Measurements from ENCODE around the gene GRK7. TPM values are rescaled to one million over a fixed set of nuclear protein-coding genes. Genes with fewer than 3 reads are reported as not detected.

Gene GRK7
- total and polyA plus RNA-seq, 2 donors from 2014 or later, result not detected

- H3K27ac ChIP-seq (ENCODE audit: low read depth in 2 of 2, low read length in 2 of 2), result no peak overlapping the region
Measured at GRCh38 chr3:141740349-141740748, 22.9 kb upstream of the GRK7 start.

GRCh38 chr3:141743305-141743704, 19.9 kb upstream of the GRK7 start:
- TF ChIP-seq, protein P1, sequence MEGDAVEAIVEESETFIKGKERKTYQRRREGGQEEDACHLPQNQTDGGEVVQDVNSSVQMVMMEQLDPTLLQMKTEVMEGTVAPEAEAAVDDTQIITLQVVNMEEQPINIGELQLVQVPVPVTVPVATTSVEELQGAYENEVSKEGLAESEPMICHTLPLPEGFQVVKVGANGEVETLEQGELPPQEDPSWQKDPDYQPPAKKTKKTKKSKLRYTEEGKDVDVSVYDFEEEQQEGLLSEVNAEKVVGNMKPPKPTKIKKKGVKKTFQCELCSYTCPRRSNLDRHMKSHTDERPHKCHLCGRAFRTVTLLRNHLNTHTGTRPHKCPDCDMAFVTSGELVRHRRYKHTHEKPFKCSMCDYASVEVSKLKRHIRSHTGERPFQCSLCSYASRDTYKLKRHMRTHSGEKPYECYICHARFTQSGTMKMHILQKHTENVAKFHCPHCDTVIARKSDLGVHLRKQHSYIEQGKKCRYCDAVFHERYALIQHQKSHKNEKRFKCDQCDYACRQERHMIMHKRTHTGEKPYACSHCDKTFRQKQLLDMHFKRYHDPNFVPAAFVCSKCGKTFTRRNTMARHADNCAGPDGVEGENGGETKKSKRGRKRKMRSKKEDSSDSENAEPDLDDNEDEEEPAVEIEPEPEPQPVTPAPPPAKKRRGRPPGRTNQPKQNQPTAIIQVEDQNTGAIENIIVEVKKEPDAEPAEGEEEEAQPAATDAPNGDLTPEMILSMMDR (IDR thresholded peaks at IDR 0.05; ENCODE audit: borderline replicate concordance, extremely low read depth, insufficient read depth), result no peak
- no peak overlapping the region for H3K4me3 ChIP-seq (ENCODE audit: low read length in 3 of 3)
- intact Hi-C loops (cut with DNase I), result no loop called here
- no peaks in the 10 kb centered on the region for H3K9me3 ChIP-seq (ENCODE audit: control insufficient read depth in 2 of 3, insufficient read depth in 1 of 3, low read length in 3 of 3)
- FAIRE-seq (no peak), DNase-seq (no peak)
- peaks cover 5 to 22% (median 17%) of the 10 kb centered on the region in 3 donors for H3K36me3 ChIP-seq (ENCODE audit: control insufficient read depth in 2 of 3, insufficient read depth in 3 of 3, low read length in 3 of 3)
- peaks cover 0 to 10% (median 0%) of the 10 kb centered on the region in 3 donors for H3K4me1 ChIP-seq (ENCODE audit: control insufficient read depth in 2 of 3, insufficient read depth in 2 of 3, low read depth in 1 of 3, low read length in 3 of 3)
- no peak overlapping the region for H3K9ac ChIP-seq (ENCODE audit: low read length in 3 of 3)
- H3K27ac ChIP-seq (ENCODE audit: low read depth in 2 of 2, low read length in 2 of 2), result no peak overlapping the region
- H3K27me3 ChIP-seq (ENCODE audit: control insufficient read depth, insufficient read depth, low read length), result no peaks in the 10 kb centered on the region

More at GRCh38 chr3:141740349-141740748, 22.9 kb upstream of the GRK7 start:
- DNase-seq, result no peak
- H3K4me3 ChIP-seq (ENCODE audit: low read length in 3 of 3), result no peak overlapping the region
- no peaks in the 10 kb centered on the region for H3K27me3 ChIP-seq (ENCODE audit: control insufficient read depth, insufficient read depth, low read length)
- H3K9me3 ChIP-seq (ENCODE audit: control insufficient read depth in 2 of 3, insufficient read depth in 1 of 3, low read length in 3 of 3), result no peaks in the 10 kb centered on the region
- TF ChIP-seq, protein P1 (IDR thresholded peaks at IDR 0.05; ENCODE audit: borderline replicate concordance, extremely low read depth, insufficient read depth), result no peak
- intact Hi-C loops (cut with DNase I), result no loop called here
- peak overlapping the region in 1 of 3 donors; percentile 25 for H3K9ac ChIP-seq (ENCODE audit: low read length in 3 of 3)
- FAIRE-seq, result no peak
- H3K4me1 ChIP-seq (ENCODE audit: control insufficient read depth in 2 of 3, insufficient read depth in 2 of 3, low read depth in 1 of 3, low read length in 3 of 3), result peaks cover 0 to 10% (median 0%) of the 10 kb centered on the region in 3 donors
- H3K36me3 ChIP-seq (ENCODE audit: control insufficient read depth in 2 of 3, insufficient read depth in 3 of 3, low read length in 3 of 3), result peaks cover 0 to 10% (median 7%) of the 10 kb centered on the region in 3 donors

DNA sequence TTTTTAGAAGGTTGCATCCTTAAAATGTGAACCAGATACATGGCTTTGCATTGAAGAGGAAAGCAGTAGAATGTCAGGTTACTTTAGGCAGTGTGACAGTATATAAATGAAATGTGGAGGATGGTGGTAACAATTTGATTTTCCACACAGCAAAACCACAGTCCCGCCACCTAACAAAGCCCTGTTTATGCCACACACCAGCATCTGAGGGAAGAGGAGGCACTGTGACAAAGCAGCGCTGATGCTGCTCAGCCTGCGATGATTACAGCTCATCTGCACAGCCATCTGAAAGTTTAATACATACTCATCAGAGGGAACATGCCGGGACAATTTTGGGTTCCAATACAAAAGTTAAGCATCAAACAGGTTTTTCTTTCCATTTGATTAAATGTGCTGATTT, 16.2 kb upstream of the GRK7 start:
- TF ChIP-seq, protein P1 (IDR thresholded peaks at IDR 0.05; ENCODE audit: borderline replicate concordance, extremely low read depth, insufficient read depth), result no peak
- no peak overlapping the region for H3K4me3 ChIP-seq (ENCODE audit: low read length in 3 of 3)
- DNase-seq, result no peak
- FAIRE-seq, result no peak
- no peak overlapping the region for H3K27ac ChIP-seq (ENCODE audit: low read depth in 2 of 2, low read length in 2 of 2)
- no peaks in the 10 kb centered on the region for H3K27me3 ChIP-seq (ENCODE audit: control insufficient read depth, insufficient read depth, low read length)
- intact Hi-C loops (cut with DNase I), result no loop called here
- H3K4me1 ChIP-seq (ENCODE audit: control insufficient read depth in 2 of 3, insufficient read depth in 2 of 3, low read depth in 1 of 3, low read length in 3 of 3), result no peaks in the 10 kb centered on the region
- H3K9me3 ChIP-seq (ENCODE audit: control insufficient read depth in 2 of 3, insufficient read depth in 1 of 3, low read length in 3 of 3), result no peaks in the 10 kb centered on the region
- no peak overlapping the region for H3K9ac ChIP-seq (ENCODE audit: low read length in 3 of 3)
- peaks cover 5 to 22% (median 20%) of the 10 kb centered on the region in 3 donors for H3K36me3 ChIP-seq (ENCODE audit: control insufficient read depth in 2 of 3, insufficient read depth in 3 of 3, low read length in 3 of 3)

DNA sequence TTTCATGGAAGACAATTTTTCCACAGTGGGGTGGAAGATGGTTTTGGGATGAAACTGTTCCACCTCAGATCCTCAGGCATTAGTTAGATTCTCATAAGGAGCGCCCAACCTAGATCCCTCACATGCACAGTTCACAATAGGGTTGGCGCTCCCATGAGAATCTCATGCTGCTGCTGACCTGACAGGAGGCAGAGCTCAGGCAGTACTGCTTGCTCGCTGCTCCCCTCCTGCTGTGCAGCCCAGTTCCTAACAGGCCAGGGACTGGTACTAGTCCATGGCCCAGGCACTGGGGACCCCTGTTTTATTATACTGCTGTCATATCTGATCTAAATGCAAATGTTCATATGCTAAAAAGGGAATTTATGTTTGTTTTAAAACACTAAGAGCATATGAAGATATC, 9.8 kb upstream of the GRK7 start:
- Histone ChIP-seq H3K27me3 (ENCODE audit: control insufficient read depth, insufficient read depth, low read length) (no peaks in the 10 kb centered on the region), H3K9me3 (ENCODE audit: control insufficient read depth in 2 of 3, insufficient read depth in 1 of 3, low read length in 3 of 3) (no peaks in the 10 kb centered on the region), H3K4me3 (ENCODE audit: low read length in 3 of 3) (no peak overlapping the region), H3K36me3 (ENCODE audit: control insufficient read depth in 2 of 3, insufficient read depth in 3 of 3, low read length in 3 of 3) (peaks cover 0 to 3% (median 0%) of the 10 kb centered on the region in 3 donors), H3K9ac (ENCODE audit: low read length in 3 of 3) (no peak overlapping the region), H3K4me1 (ENCODE audit: control insufficient read depth in 2 of 3, insufficient read depth in 2 of 3, low read depth in 1 of 3, low read length in 3 of 3) (no peaks in the 10 kb centered on the region), H3K27ac (ENCODE audit: low read depth in 2 of 2, low read length in 2 of 2) (no peak overlapping the region)
- no peak for FAIRE-seq
- no peak for DNase-seq
- TF ChIP-seq, protein P1 (IDR thresholded peaks at IDR 0.05; ENCODE audit: borderline replicate concordance, extremely low read depth, insufficient read depth), result no peak
- intact Hi-C loops (cut with DNase I), result no loop called here
